GM19239 (cell line): ENCODE results near the gene AGXT.

ENCODE experiments used
- DNase-seq: peaks from one replicate; pipeline ENCODE4 v3.0.0; 2011; ENCODE audit warnings: low spot score; ENCODE audit not compliant: insufficient read length
- FAIRE-seq: peaks from 2 replicates; lab custom pipeline; 2011; peaks lifted over from hg19 to GRCh38; lab: Jason Lieb, UNC

AGXT gene

GRCh38 chr2:240925191-240925567 lies 56.6 kb downstream of the AGXT start:
- DNase-seq (no peak), FAIRE-seq (no peak)

GRCh38 chr2:240925568-240926515 lies 57.2 kb downstream of the AGXT start:
- DNase-seq, result no peak

GRCh38 chr2:240926516-240927389 lies 58.1 kb downstream of the AGXT start:
- DNase-seq (no peak), FAIRE-seq (no peak)

More at GRCh38 chr2:240925568-240926515, 57.2 kb downstream of the AGXT start:
- no peak for FAIRE-seq

- no peak for DNase-seq
- no peak for FAIRE-seq
Measured at GRCh38 chr2:240927390-240927781, 58.8 kb downstream of the AGXT start.

GRCh38 chr2:240928476-240929363 lies 60.1 kb downstream of the AGXT start:
- DNase-seq (no peak), FAIRE-seq (no peak)

GRCh38 chr2:240929364-240930095 lies 60.9 kb downstream of the AGXT start:
- no peak for DNase-seq
- no peak for FAIRE-seq
